Mesodermal cell (in vitro differentiated cells): ENCODE measurements around the gene RSRC1.

Experiments used
- H3K27ac ChIP-seq: 2 replicates; pipeline ENCODE4 v1.7.0; 2013; ENCODE audit warnings: mild to moderate bottlenecking, low read depth, low read length, moderate library complexity; ENCODE audit not compliant: severe bottlenecking
- H3K36me3 ChIP-seq: 2 replicates; pipeline ENCODE4 v1.7.1; 2013; ENCODE audit warnings: mild to moderate bottlenecking, low read length, moderate library complexity; ENCODE audit not compliant: control insufficient read depth, insufficient read depth
- H3K4me1 ChIP-seq: one replicate; pipeline ENCODE4 v1.7.1; 2013; ENCODE audit warnings: mild to moderate bottlenecking, low read length; ENCODE audit not compliant: insufficient read depth, control insufficient read depth, poor library complexity, severe bottlenecking
- H3K4me3 ChIP-seq: 2 replicates; pipeline ENCODE4 v1.7.0; 2013; ENCODE audit warnings: low read length, control low read depth, mild to moderate bottlenecking; ENCODE audit not compliant: insufficient read depth, poor library complexity, severe bottlenecking; ENCODE audit errors: extremely low read depth
- H3K9me3 ChIP-seq: 2 replicates; pipeline ENCODE4 v1.7.1; 2013; ENCODE audit warnings: mild to moderate bottlenecking, low read length, moderate library complexity; ENCODE audit not compliant: control insufficient read depth
- WGBS, 2 experiments: methylation state at CpG; one replicate each; pipeline ENCODE4 v1.1.5; 2013; ENCODE audit warnings: missing lambda C conversion rate in 2 of 2; ENCODE audit not compliant: insufficient coverage in 2 of 2; 5-methylcytosine and 5-hydroxymethylcytosine counted together

RSRC1 gene

GRCh38 chr3:158434412-158435038 is 324.6 kb downstream of the RSRC1 start:
- Histone ChIP-seq H3K4me3 (no peak overlapping the region), H3K4me1 (no peaks in the 10 kb centered on the region), H3K27ac (no peak overlapping the region), H3K9me3 (no peaks in the 10 kb centered on the region), H3K36me3 (no peaks in the 10 kb centered on the region)
- 0% methylated on average over 2 of the region's 4 CpGs; no CpG with 5 or more reads in 1 of the 2 experiments for WGBS, 2 experiments

GRCh38 chr3:158443632-158444031 is 333.7 kb downstream of the RSRC1 start:
- WGBS, 2 experiments = no CpG with 5 or more reads among the region's 1 CpG
- Histone ChIP-seq H3K36me3 (no peaks in the 10 kb centered on the region), H3K9me3 (no peaks in the 10 kb centered on the region), H3K27ac (no peak overlapping the region), H3K4me3 (no peak overlapping the region), H3K4me1 (no peaks in the 10 kb centered on the region)

- no peaks in the 10 kb centered on the region for H3K36me3 ChIP-seq
- H3K4me1 ChIP-seq = no peaks in the 10 kb centered on the region
- H3K27ac ChIP-seq = no peak overlapping the region
- H3K9me3 ChIP-seq = no peaks in the 10 kb centered on the region
- H3K4me3 ChIP-seq = no peak overlapping the region
Measured at GRCh38 chr3:158447408-158447807, 337.5 kb downstream of the RSRC1 start.

- no CpG with 5 or more reads among the region's 1 CpG for WGBS, 2 experiments
Measured at GRCh38 chr3:158451405-158452055, 341.6 kb downstream of the RSRC1 start.

GRCh38 chr3:158452334-158452733 is 342.4 kb downstream of the RSRC1 start:
- H3K36me3 ChIP-seq = no peaks in the 10 kb centered on the region
- no peaks in the 10 kb centered on the region for H3K9me3 ChIP-seq
- no peak overlapping the region for H3K27ac ChIP-seq
- no peak overlapping the region for H3K4me3 ChIP-seq
- no peaks in the 10 kb centered on the region for H3K4me1 ChIP-seq

More at GRCh38 chr3:158451405-158452055, 341.6 kb downstream of the RSRC1 start:
- no peaks in the 10 kb centered on the region for H3K36me3 ChIP-seq
- no peaks in the 10 kb centered on the region for H3K4me1 ChIP-seq
- no peak overlapping the region for H3K4me3 ChIP-seq
- no peak overlapping the region for H3K27ac ChIP-seq
- no peaks in the 10 kb centered on the region for H3K9me3 ChIP-seq

GRCh38 chr3:158453004-158453403 is 343.1 kb downstream of the RSRC1 start:
- Histone ChIP-seq H3K27ac (no peak overlapping the region), H3K4me1 (no peaks in the 10 kb centered on the region), H3K36me3 (no peaks in the 10 kb centered on the region), H3K9me3 (no peaks in the 10 kb centered on the region), H3K4me3 (no peak overlapping the region)
- WGBS, 2 experiments = 60 to 87% methylated on average over 1 to 2 of the region's 2 CpGs

- H3K27ac ChIP-seq = no peak overlapping the region
Measured at GRCh38 chr3:158453865-158454264, 344.0 kb downstream of the RSRC1 start.

GRCh38 chr3:158455406-158455805 is 345.5 kb downstream of the RSRC1 start:
- H3K27ac ChIP-seq = no peak overlapping the region
- no peaks in the 10 kb centered on the region for H3K36me3 ChIP-seq
- 93 to 98% methylated on average over 3 to 5 of the region's 5 CpGs for WGBS, 2 experiments
- H3K4me3 ChIP-seq = no peak overlapping the region
- no peaks in the 10 kb centered on the region for H3K9me3 ChIP-seq
- H3K4me1 ChIP-seq = no peaks in the 10 kb centered on the region

More at GRCh38 chr3:158453865-158454264, 344.0 kb downstream of the RSRC1 start:
- Histone ChIP-seq H3K4me1 (no peaks in the 10 kb centered on the region), H3K36me3 (no peaks in the 10 kb centered on the region), H3K4me3 (no peak overlapping the region), H3K9me3 (no peaks in the 10 kb centered on the region)

- 100% methylated on average over 1 of the region's 3 CpGs; no CpG with 5 or more reads in 1 of the 2 experiments for WGBS, 2 experiments
- no peak overlapping the region for H3K27ac ChIP-seq
- H3K4me1 ChIP-seq = no peaks in the 10 kb centered on the region
- no peaks in the 10 kb centered on the region for H3K36me3 ChIP-seq
- no peaks in the 10 kb centered on the region for H3K9me3 ChIP-seq
- H3K4me3 ChIP-seq = no peak overlapping the region
Measured at GRCh38 chr3:158456114-158456513, 346.2 kb downstream of the RSRC1 start.

GRCh38 chr3:158458464-158458863 is 348.6 kb downstream of the RSRC1 start:
- Histone ChIP-seq H3K27ac (no peak overlapping the region), H3K36me3 (no peaks in the 10 kb centered on the region), H3K9me3 (no peaks in the 10 kb centered on the region), H3K4me3 (no peak overlapping the region), H3K4me1 (no peaks in the 10 kb centered on the region)
- WGBS, 2 experiments = 92 to 95% methylated on average over 4 to 5 of the region's 5 CpGs

GRCh38 chr3:158460926-158461325 is 351.0 kb downstream of the RSRC1 start:
- no peaks in the 10 kb centered on the region for H3K36me3 ChIP-seq
- no peaks in the 10 kb centered on the region for H3K9me3 ChIP-seq
- H3K4me3 ChIP-seq = no peak overlapping the region
- WGBS, 2 experiments = no CpG with 5 or more reads among the region's 1 CpG
- H3K27ac ChIP-seq = no peak overlapping the region
- no peaks in the 10 kb centered on the region for H3K4me1 ChIP-seq
